Esophagus (tissue), 2 donors: ENCODE measurements around the gene DMKN. TPM values are rescaled to one million over a fixed set of nuclear protein-coding genes. Genes with fewer than 3 reads are reported as not detected.

ENCODE experiments used
- H3K27ac ChIP-seq, 2 donors: one replicate each; pipeline ENCODE4 v1.5.1; 2013; ENCODE audit warnings: low read depth in 2 of 2, mild to moderate bottlenecking in 2 of 2, inconsistent platforms in 1 of 2, low read length in 1 of 2, moderate library complexity in 1 of 2
- H3K27me3 ChIP-seq, 2 donors: one replicate each; pipeline ENCODE4 v1.6.1; 2013; ENCODE audit warnings: low read length in 2 of 2, control low read depth in 1 of 2, mild to moderate bottlenecking in 1 of 2; ENCODE audit not compliant: insufficient read depth in 2 of 2, control insufficient read depth in 1 of 2
- H3K36me3 ChIP-seq, 2 donors: one replicate each; pipeline ENCODE4 v1.6.1; 2013; ENCODE audit warnings: low read length in 1 of 2; ENCODE audit not compliant: control insufficient read depth in 2 of 2, insufficient read depth in 2 of 2
- H3K4me1 ChIP-seq, 2 donors: one replicate each; pipeline ENCODE4 v1.6.1; 2013; ENCODE audit warnings: low read length in 1 of 2; ENCODE audit not compliant: control insufficient read depth in 2 of 2, insufficient read depth in 2 of 2
- H3K4me3 ChIP-seq, 2 donors: one replicate each; pipeline ENCODE4 v1.5.1; 2013; ENCODE audit warnings: low read length in 2 of 2, mild to moderate bottlenecking in 2 of 2, low read depth in 1 of 2, moderate library complexity in 1 of 2
- H3K9me3 ChIP-seq, 2 donors: one replicate each; pipeline ENCODE4 v1.6.1; 2013; ENCODE audit warnings: mild to moderate bottlenecking in 2 of 2, low read depth in 1 of 2, low read length in 1 of 2, moderate library complexity in 1 of 2; ENCODE audit not compliant: control insufficient read depth in 2 of 2, insufficient read depth in 1 of 2
- WGBS, 2 donors: extraction: QIAGEN DNeasy Blood & Tissue Kit; methylation state at CpG; one replicate each; pipeline ENCODE4 v1.1.7; 2013; 5-methylcytosine and 5-hydroxymethylcytosine counted together
- polyA plus RNA-seq, 2 donors: library from polyadenylated mRNA; stranded (reverse); fragments of 200-250 nt; gene quantifications; one replicate each; pipeline ENCODE4 v1.2.3, GENCODE V29; 2013
- donor health status: healthy with polysubstance abuse.
- donor health status: Bipolar disorder and iron deficiency.

The DMKN gene
- polyA plus RNA-seq, 2 donors, result 223 to 315 TPM

DNA sequence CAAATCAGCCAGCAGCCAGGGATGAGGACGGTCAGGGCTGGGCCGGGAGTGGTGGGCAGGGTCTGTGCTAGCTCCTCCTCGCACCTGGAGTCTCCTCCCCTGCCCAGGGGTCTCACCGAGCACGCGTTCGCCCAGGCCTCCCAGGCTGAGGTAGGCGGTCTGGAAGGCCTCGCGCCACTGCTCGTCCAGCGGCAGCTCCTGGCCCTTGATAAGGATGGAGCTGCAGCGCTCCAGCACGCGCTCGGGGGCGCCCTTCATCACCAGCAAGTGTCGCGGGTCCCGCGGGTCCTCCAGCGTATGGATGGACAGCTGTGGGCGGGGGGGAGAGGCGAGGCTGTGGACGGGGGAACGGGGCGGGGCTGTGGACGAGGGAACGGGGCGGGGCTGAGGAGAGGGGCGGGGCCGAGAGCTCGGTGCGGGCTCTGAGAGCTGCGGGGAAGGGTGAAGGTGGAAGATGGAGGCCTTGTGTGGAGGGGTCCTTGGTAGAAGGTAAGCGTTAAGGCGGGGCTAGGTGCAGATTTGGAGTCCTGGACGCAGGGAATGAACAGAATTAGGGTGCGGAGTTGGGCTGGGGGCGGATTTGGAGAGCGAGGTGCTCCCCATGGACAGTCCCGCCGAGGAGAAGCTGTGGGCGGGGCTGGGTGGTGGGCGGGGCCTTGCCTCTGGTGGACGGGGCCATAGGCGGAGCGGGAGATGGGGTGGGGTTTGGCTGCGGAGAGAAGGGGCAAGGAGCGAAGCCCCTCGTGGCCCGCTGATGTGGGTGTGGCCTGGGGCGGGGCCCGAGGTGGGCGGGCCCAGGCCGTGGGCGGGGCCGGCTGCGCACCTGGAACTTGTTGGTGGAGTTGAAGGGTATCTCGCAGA is 44.3 kb upstream of the DMKN start:
- 10% methylated on average over 53 to 60 of the region's 60 CpGs for WGBS, 2 donors
- H3K4me3 ChIP-seq, result peak overlapping the region in 1 of 2 donors; percentile 34
- peaks cover 3 to 13% of the 10 kb centered on the region in 2 donors for H3K4me1 ChIP-seq
- H3K36me3 ChIP-seq, result no peaks in the 10 kb centered on the region
- peaks cover 0 to 9% of the 10 kb centered on the region in 2 donors for H3K27me3 ChIP-seq
- no peak overlapping the region for H3K27ac ChIP-seq
- no peaks in the 10 kb centered on the region for H3K9me3 ChIP-seq

GRCh38 chr19:35556846-35557538 is 43.5 kb upstream of the DMKN start:
- Histone ChIP-seq H3K27me3 (peaks cover 0 to 9% of the 10 kb centered on the region in 2 donors), H3K4me1 (peaks cover 3 to 13% of the 10 kb centered on the region in 2 donors), H3K27ac (no peak overlapping the region), H3K4me3 (no peak overlapping the region), H3K9me3 (no peaks in the 10 kb centered on the region), H3K36me3 (no peaks in the 10 kb centered on the region)
- 88% methylated on average over 16 of the region's 16 CpGs for WGBS, 2 donors

DNA sequence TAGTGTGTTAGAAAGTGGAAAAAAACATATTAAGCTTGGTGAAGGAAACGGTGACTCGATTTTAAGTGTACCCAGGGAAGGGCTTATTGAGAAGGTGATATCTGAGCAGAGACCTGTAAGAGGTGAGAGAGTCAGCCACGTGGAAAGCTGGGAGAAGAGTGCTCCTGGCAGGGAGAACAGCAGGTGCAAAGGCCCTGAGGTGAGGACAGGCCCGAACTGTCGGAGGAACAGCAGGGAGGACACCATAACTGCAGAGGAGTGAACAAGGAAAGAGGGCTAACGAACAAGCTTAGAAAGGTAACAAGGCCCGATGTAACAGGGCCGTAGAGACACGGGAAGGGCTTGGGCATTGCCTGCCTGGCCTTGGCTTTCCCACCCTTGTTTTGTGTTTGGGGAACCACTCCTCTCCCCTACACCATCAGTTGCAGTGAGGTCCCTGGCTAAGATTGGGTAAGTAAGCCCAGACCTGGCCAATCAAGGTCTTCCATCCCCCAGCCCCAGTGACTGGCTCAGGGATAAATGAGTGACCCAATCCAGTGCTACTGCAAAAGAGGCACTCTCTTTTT is 42.7 kb upstream of the DMKN start:
- H3K27me3 ChIP-seq, result peaks cover 0 to 9% of the 10 kb centered on the region in 2 donors
- no peaks in the 10 kb centered on the region for H3K36me3 ChIP-seq
- 80 to 87% methylated on average over 9 of the region's 9 CpGs for WGBS, 2 donors
- no peaks in the 10 kb centered on the region for H3K9me3 ChIP-seq
- no peak overlapping the region for H3K4me3 ChIP-seq
- no peak overlapping the region for H3K27ac ChIP-seq
- H3K4me1 ChIP-seq, result peaks cover 3 to 13% of the 10 kb centered on the region in 2 donors

DNA sequence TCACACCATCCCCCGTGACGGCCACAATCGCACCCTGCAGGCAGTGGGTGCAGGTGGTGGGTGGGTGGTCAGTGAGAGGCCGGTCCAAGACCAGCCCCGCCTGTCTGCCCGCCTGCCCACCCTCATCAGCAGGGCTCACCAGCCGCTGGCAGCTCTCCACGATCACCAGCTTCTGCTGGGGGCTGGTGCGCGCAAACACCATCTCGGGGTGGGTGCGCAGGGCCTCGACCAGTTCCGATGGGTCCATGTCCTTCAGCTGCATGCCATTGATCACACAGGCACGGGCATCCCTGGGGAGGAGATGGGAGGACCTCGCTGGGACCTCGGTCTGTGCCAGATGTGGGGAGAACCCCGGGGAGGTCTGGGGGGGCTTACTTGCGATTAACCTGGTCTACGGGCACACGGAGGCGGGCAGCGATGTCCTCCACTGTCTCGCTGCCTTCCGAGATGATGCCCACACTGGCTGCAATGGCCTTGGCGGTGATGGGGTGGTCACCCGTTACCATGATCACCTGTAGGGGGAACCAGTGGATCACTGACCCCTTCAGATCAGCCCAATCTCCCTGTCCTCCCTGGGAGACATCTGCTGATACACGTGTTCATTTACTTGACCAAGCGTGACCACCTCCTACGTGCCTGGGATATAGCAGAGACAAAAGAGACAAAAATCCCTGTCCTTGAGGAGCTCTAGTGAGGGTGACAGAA is 42.0 kb upstream of the DMKN start:
- peaks cover 0 to 9% of the 10 kb centered on the region in 2 donors for H3K27me3 ChIP-seq
- no peaks in the 10 kb centered on the region for H3K9me3 ChIP-seq
- H3K4me3 ChIP-seq, result no peak overlapping the region
- H3K36me3 ChIP-seq, result peaks cover 0 to 4% of the 10 kb centered on the region in 2 donors
- WGBS, 2 donors, result 70% methylated on average over 30 of the region's 30 CpGs
- H3K27ac ChIP-seq, result no peak overlapping the region
- H3K4me1 ChIP-seq, result peaks cover 3 to 13% of the 10 kb centered on the region in 2 donors

GRCh38 chr19:35554076-35554475 is 40.6 kb upstream of the DMKN start:
- Histone ChIP-seq H3K4me1 (peaks cover 3 to 13% of the 10 kb centered on the region in 2 donors), H3K9me3 (no peaks in the 10 kb centered on the region), H3K4me3 (no peak overlapping the region), H3K27me3 (peaks cover 0 to 9% of the 10 kb centered on the region in 2 donors), H3K36me3 (peaks cover 0 to 4% of the 10 kb centered on the region in 2 donors), H3K27ac (no peak overlapping the region)
- 67 to 68% methylated on average over 5 of the region's 5 CpGs for WGBS, 2 donors

- WGBS, 2 donors, result 71 to 74% methylated on average over 13 to 14 of the region's 14 CpGs
- Histone ChIP-seq H3K9me3 (no peaks in the 10 kb centered on the region), H3K27ac (no peak overlapping the region), H3K27me3 (peaks cover 0 to 3% of the 10 kb centered on the region in 2 donors), H3K4me1 (peaks cover 3 to 7% of the 10 kb centered on the region in 2 donors), H3K36me3 (peaks cover 0 to 4% of the 10 kb centered on the region in 2 donors), H3K4me3 (no peak overlapping the region)
Measured at GRCh38 chr19:35553385-35554000, 40.0 kb upstream of the DMKN start.

DNA sequence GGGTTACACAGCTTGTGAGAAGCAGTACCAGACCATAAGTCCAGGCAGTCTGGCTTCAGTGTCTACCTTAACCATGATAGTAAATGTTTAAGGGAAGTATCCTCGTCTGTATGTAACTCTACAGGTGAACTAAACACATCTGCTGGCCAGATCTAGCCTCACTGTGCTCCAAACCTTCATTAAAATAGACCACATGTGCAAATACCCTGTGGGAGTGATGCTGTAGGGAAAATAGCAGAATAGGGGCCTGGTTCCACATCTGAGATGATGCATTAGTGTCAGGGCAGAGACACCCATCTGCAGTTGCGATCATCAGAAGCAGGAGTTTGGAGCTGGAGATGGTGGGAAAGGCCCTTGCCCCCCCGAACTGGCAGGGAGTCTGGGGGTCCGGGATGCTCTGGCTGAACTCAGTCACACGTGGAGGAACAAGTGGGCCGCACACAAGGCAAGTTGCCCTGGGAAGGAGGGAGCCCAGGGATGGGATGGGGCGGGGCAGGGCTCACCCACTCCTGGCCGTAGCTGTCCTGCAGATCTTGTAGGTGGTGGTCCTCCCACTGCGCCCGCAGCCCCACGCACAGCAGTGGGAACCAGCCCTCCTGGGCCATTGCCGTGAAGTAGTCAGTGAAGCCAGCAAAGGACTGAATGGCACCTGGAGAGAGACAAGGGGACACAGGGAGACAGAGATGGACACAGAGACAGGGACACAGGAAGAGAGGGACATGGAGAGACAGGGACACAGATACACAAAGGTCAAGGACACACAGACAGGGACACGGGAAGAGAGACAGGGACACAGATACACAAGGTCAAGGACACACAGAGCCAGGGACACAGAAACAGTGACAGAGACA is 39.3 kb upstream of the DMKN start:
- H3K4me1 ChIP-seq, result peaks cover 0 to under 1% of the 10 kb centered on the region in 2 donors
- no peak overlapping the region for H3K27ac ChIP-seq
- 68 to 72% methylated on average over 13 of the region's 13 CpGs for WGBS, 2 donors
- peaks cover 0 to 4% of the 10 kb centered on the region in 2 donors for H3K36me3 ChIP-seq
- no peak overlapping the region for H3K4me3 ChIP-seq
- H3K27me3 ChIP-seq, result no peaks in the 10 kb centered on the region
- H3K9me3 ChIP-seq, result no peaks in the 10 kb centered on the region

- H3K4me3 ChIP-seq, result no peak overlapping the region
- no peaks in the 10 kb centered on the region for H3K27me3 ChIP-seq
- peaks cover 0 to 9% of the 10 kb centered on the region in 2 donors for H3K36me3 ChIP-seq
- H3K9me3 ChIP-seq, result no peaks in the 10 kb centered on the region
- no peak overlapping the region for H3K27ac ChIP-seq
- H3K4me1 ChIP-seq, result peaks cover 6 to 8% of the 10 kb centered on the region in 2 donors
- WGBS, 2 donors, result 80 to 81% methylated on average over 21 of the region's 21 CpGs
Measured at GRCh38 chr19:35551091-35551810, 37.8 kb upstream of the DMKN start.
